Endothelial cell of umbilical vein (primary cell): ENCODE results near the gene TOM1L2. TPM values are rescaled to one million over a fixed set of nuclear protein-coding genes. Genes with fewer than 3 reads are reported as not detected.

Experiments
- BruUV-seq: library from RNA; stranded (reverse); fragments of 400-500 nt; replicated peaks from 2 replicates; lab custom pipeline; 2021; lab: Mats Ljungman, UMichigan
- CTCF ChIA-PET: fragments of 300-600, 350-600 bp; sonication (Branson Sonifier 250); formaldehyde crosslinking; loops from one replicate; lab custom pipeline; 2021; ENCODE audit warnings: antibody characterized with exemption, inconsistent platforms; lab: Charles Lee
- POLR2A ChIA-PET: fragments of 300-600, 350-600 bp; sonication (Branson Sonifier 250); formaldehyde crosslinking; loops from one replicate; lab custom pipeline; 2021; ENCODE audit warnings: antibody characterized with exemption, inconsistent platforms; lab: Charles Lee
- DNase-seq: peaks from one replicate; pipeline ENCODE4 v3.0.0-alpha.2; 2011; ENCODE audit warnings: low read depth, low spot score
- FAIRE-seq: peaks from 2 replicates; lab custom pipeline; 2011; peaks lifted over from hg19 to GRCh38; lab: Jason Lieb, UNC
- H2AFZ ChIP-seq: 2 replicates; pipeline ENCODE4 v1.6.0; 2012; ENCODE audit warnings: low read depth, low read length, control low read depth, inconsistent platforms
- H3K27ac ChIP-seq: 2 replicates; pipeline ENCODE4 v1.5.1; 2011; ENCODE audit warnings: low read depth, mild to moderate bottlenecking, control low read depth, low read length, moderate library complexity; ENCODE audit not compliant: insufficient read depth
- H3K27me3 ChIP-seq, 2 experiments: 2 replicates each; pipeline versions ENCODE4 v1.6.0 to v1.6.1; 2011; ENCODE audit warnings: low read length in 2 of 2, mixed read lengths in 1 of 2; ENCODE audit not compliant: control insufficient read depth in 2 of 2, insufficient read depth in 2 of 2
- H3K36me3 ChIP-seq, 2 experiments: 2 replicates in 1 of 2; 3 replicates in 1 of 2; pipeline ENCODE4 v1.5.1; 2011; ENCODE audit warnings: low read length in 2 of 2, mild to moderate bottlenecking in 1 of 2, moderate library complexity in 1 of 2; ENCODE audit not compliant: control insufficient read depth in 2 of 2, insufficient read depth in 2 of 2; ENCODE audit errors: extremely low read depth in 1 of 2
- H3K4me1 ChIP-seq: 3 replicates; pipeline ENCODE4 v1.5.1; 2011; ENCODE audit warnings: mild to moderate bottlenecking, low read length; ENCODE audit not compliant: control insufficient read depth, insufficient read depth; ENCODE audit errors: extremely low read depth
- H3K4me2 ChIP-seq: 2 replicates; pipeline ENCODE4 v1.6.1; 2011; ENCODE audit warnings: low read length, control low read depth, mixed read lengths; ENCODE audit not compliant: insufficient read depth
- H3K4me3 ChIP-seq, 3 experiments: fragments of 200-600 bp in 1 of 3; sonication (generic), shearing (Covaris generic) in 1 of 3; replicated peaks in 1 of 3; 2 replicates each; pipeline ENCODE4 v1.5.1; 2011 to 2016; ENCODE audit warnings: control low read depth in 3 of 3, low read length in 3 of 3, mild to moderate bottlenecking in 2 of 3, inconsistent platforms in 1 of 3, low read depth in 1 of 3, moderate library complexity in 1 of 3; ENCODE audit not compliant: insufficient read depth in 1 of 3
- H3K79me2 ChIP-seq: 2 replicates; pipeline ENCODE4 v1.6.0; 2012; ENCODE audit warnings: low read length, inconsistent platforms; ENCODE audit not compliant: control insufficient read depth, insufficient read depth
- H3K9ac ChIP-seq: replicated peaks from 2 replicates; pipeline ENCODE3; 2011; ENCODE audit warnings: low read length, control low read depth; ENCODE audit not compliant: insufficient read depth; ENCODE audit errors: extremely low read depth
- H3K9me1 ChIP-seq: replicated peaks from 3 replicates; pipeline ENCODE4 v1.6.0; 2011; ENCODE audit warnings: mild to moderate bottlenecking, low read length; ENCODE audit not compliant: control insufficient read depth, insufficient read depth; ENCODE audit errors: extremely low read depth
- H3K9me3 ChIP-seq: replicated peaks from 2 replicates; pipeline ENCODE4 v1.5.1; 2012; ENCODE audit warnings: low read length, inconsistent platforms; ENCODE audit not compliant: control insufficient read depth, insufficient read depth
- H4K20me1 ChIP-seq: replicated peaks from 2 replicates; pipeline ENCODE3; 2011; ENCODE audit warnings: mild to moderate bottlenecking, low read length; ENCODE audit not compliant: control insufficient read depth, insufficient read depth; ENCODE audit errors: extremely low read depth
- EZH2 ChIP-seq: IDR thresholded peaks from 2 replicates; pipeline ENCODE4 v1.6.1; 2012; ENCODE audit warnings: borderline replicate concordance, low read depth, mild to moderate bottlenecking, moderate library complexity, low read length, inconsistent platforms; ENCODE audit not compliant: severe bottlenecking
- FOS ChIP-seq: IDR thresholded peaks from 2 replicates; pipeline ENCODE4 v1.6.1; 2011; ENCODE audit warnings: mild to moderate bottlenecking, low read length, moderate library complexity, borderline replicate concordance; ENCODE audit not compliant: insufficient read depth
- GATA2 ChIP-seq: IDR thresholded peaks from 2 replicates; pipeline ENCODE4 v1.7.0; 2011; ENCODE audit warnings: low read depth, mild to moderate bottlenecking, moderate library complexity, mixed read lengths, low read length; ENCODE audit not compliant: insufficient read length, insufficient read depth
- JUN ChIP-seq: IDR thresholded peaks from 2 replicates; pipeline ENCODE4 v1.6.1; 2011; ENCODE audit warnings: borderline replicate concordance, low read depth; ENCODE audit not compliant: insufficient read length, insufficient read depth
- MAX ChIP-seq: IDR thresholded peaks from 2 replicates; pipeline ENCODE4 v1.6.1; 2011; ENCODE audit not compliant: insufficient read depth, insufficient read length
- MYC ChIP-seq: IDR thresholded peaks from one replicate; pipeline ENCODE4 v1.6.1; 2011; ENCODE audit warnings: mild to moderate bottlenecking, low read depth, low read length
- POLR2A ChIP-seq: IDR thresholded peaks from 2 replicates; pipeline ENCODE4 v1.6.1; 2012; ENCODE audit warnings: low read depth, mild to moderate bottlenecking, control low read depth, low read length
- POLR2AphosphoS5 ChIP-seq: IDR thresholded peaks from 2 replicates; pipeline ENCODE4 v1.6.1; 2012; ENCODE audit warnings: low read depth, mild to moderate bottlenecking, control low read depth, low read length, moderate library complexity; ENCODE audit not compliant: insufficient read depth
- dilution Hi-C: fragments of 300-500 bp; cut with MboI; formaldehyde crosslinking; loops from one replicate; pipeline ENCODE4 v1.15.0; 2019; ENCODE audit warnings: low sequenced_read_pairs; ENCODE audit not compliant: extremely low pct_ligation_motif_present
- intact Hi-C: fragments of 100-400 bp; cut with micrococcal nuclease; formaldehyde crosslinking; loops from one replicate; pipeline ENCODE4 v1.10.0; 2022
- polyA plus RNA-seq, 4 experiments: library from polyadenylated mRNA; depleted of rRNA in 3 of 4; stranded (reverse) in 3 of 4; unstranded in 1 of 4; fragments of >200 nt; gene quantifications; 2 replicates each; pipeline versions ENCODE4 v1.2.1 to v1.2.3, GENCODE V29; 2011 to 2012; ENCODE audit warnings: missing spikeins in 1 of 4
- total RNA-seq: library from RNA; stranded (reverse); gene quantifications from 2 replicates; pipeline ENCODE4 v1.2.3, GENCODE V29; 2021
- TF ChIP-seq, protein P1 (sequence below), 2 donors: IDR thresholded peaks; 1 replicate in 1 of 2; 2 replicates in 1 of 2; pipeline ENCODE4 v1.5.1; 2011; ENCODE audit warnings: low read length in 2 of 2, mild to moderate bottlenecking in 2 of 2, moderate library complexity in 2 of 2, control low read depth in 1 of 2, inconsistent platforms in 1 of 2, low read depth in 1 of 2; ENCODE audit not compliant: insufficient read depth in 1 of 2; ENCODE audit errors: extremely low read depth in 1 of 2

Gene TOM1L2
- total and polyA plus RNA-seq, 2 donors (not counting 3 experiments of a cell fraction or from before 2014, with no cell fraction given), result 31.7 to 37.6 TPM

DNA sequence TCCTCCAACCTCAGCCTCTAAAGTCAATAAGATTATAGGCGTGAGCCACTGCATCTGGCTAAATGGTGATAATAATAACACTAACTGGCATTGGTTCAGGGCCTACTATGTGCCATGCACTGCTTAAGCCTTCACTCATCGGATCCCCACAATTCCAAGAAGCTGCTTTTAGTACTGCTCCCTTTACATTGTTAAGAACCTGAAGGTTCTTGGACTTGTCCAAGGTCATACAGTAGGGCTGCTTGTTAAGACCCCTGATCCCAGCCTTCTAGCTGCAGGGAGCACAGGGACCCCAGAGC is 142.0 kb downstream of the TOM1L2 start:
- TF ChIP-seq GATA2, result no peak
- BruUV-seq, result no TSS peak
- FAIRE-seq (no peak), DNase-seq (no peak)
- intact Hi-C loops, result no loop called here
- ChIA-PET POLR2A (no interaction called here), CTCF (interaction anchor here (1.4 to 1.8 kb wide), 3 partner anchors 10 to 89 kb away, joined by 3 to 4 read pairs (median 4); no protein-coding TSS in a partner anchor)
- Histone ChIP-seq H3K27me3 (no peaks in the 10 kb centered on the region), H3K4me1 (peaks cover 12% of the 10 kb centered on the region), H3K4me3 (no peak overlapping the region), H3K9me3 (no peaks in the 10 kb centered on the region), H3K79me2 (peaks cover 81% of the 10 kb centered on the region), H3K9me1 (no peaks in the 10 kb centered on the region), H3K9ac (no peak overlapping the region), H3K36me3 (peaks cover 0 to 3% of the 10 kb centered on the region in 2 experiments), H4K20me1 (no peaks in the 10 kb centered on the region), H3K27ac (no peak overlapping the region), H3K4me2 (no peak overlapping the region), H2AFZ (no peak overlapping the region)
- dilution Hi-C loops, result no loop called here

DNA sequence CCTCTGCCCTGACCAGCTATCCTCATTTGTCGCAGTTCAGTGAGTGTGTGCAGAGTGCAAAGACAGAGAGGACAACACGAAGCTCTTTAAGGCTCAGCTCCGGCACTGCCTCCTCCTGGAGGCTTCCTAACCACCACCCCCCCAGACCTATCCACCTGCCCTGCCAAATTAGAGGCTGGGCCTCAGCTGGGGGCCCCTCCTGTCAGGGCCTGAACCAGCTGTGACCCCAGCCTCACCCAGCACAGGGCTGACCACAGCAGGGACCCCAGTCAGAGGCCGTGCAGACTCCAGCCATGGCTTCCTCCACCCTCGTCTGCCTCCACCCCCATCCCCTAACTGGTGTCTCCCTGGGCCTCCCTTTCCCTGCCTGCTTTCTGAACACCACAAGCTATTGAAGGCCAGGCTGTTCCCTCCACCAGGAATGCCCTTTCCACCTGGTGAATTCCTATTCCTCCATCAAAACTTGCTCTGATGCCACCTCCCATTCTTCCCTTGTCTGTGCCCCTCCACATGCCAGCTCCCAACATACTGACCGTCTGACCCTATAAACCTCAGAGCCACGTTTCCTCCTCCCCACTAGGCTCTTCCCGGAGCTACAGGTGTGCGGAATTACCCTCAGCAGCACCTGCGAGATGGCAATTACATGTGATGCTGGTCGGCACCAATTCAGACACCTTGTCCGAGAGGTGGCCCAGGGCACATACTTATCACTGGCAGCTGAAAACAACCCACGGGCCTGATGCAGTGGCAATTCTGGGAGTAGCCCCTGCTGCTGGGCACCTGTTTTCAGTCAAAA is 144.2 kb downstream of the TOM1L2 start:
- no peak for DNase-seq
- no peaks in the 10 kb centered on the region for H3K9me1 ChIP-seq
- no TSS peak for BruUV-seq
- H2AFZ ChIP-seq, result no peak overlapping the region
- no peak overlapping the region for H3K4me2 ChIP-seq
- H3K9me3 ChIP-seq, result no peaks in the 10 kb centered on the region
- H3K4me3 ChIP-seq, result no peak overlapping the region
- no peak for FAIRE-seq
- no peak overlapping the region for H3K27ac ChIP-seq
- H3K36me3 ChIP-seq, result peaks cover 0 to 3% of the 10 kb centered on the region in 2 experiments
- intact Hi-C loops (no loop called here), dilution Hi-C loops (no loop called here)
- ChIA-PET CTCF (interaction anchor here (0.8 to 1.4 kb wide), 2 partner anchors 8 to 15 kb away, joined by 3 to 6 read pairs; partner anchors contain the start of gene SREBF1), POLR2A (no interaction called here)
- H3K4me1 ChIP-seq, result peaks cover 22% of the 10 kb centered on the region
- H3K79me2 ChIP-seq, result peaks cover 77% of the 10 kb centered on the region
- no peak overlapping the region for H3K9ac ChIP-seq
- H4K20me1 ChIP-seq, result no peaks in the 10 kb centered on the region
- no peaks in the 10 kb centered on the region for H3K27me3 ChIP-seq
- TF ChIP-seq POLR2A (no peak), EZH2 (no peak), MAX (no peak), MYC (no peak), POLR2AphosphoS5 (no peak), FOS (no peak), GATA2 (no peak), JUN (no peak)
- TF ChIP-seq, protein P1, sequence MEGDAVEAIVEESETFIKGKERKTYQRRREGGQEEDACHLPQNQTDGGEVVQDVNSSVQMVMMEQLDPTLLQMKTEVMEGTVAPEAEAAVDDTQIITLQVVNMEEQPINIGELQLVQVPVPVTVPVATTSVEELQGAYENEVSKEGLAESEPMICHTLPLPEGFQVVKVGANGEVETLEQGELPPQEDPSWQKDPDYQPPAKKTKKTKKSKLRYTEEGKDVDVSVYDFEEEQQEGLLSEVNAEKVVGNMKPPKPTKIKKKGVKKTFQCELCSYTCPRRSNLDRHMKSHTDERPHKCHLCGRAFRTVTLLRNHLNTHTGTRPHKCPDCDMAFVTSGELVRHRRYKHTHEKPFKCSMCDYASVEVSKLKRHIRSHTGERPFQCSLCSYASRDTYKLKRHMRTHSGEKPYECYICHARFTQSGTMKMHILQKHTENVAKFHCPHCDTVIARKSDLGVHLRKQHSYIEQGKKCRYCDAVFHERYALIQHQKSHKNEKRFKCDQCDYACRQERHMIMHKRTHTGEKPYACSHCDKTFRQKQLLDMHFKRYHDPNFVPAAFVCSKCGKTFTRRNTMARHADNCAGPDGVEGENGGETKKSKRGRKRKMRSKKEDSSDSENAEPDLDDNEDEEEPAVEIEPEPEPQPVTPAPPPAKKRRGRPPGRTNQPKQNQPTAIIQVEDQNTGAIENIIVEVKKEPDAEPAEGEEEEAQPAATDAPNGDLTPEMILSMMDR (IDR thresholded peaks at IDR 0.05; ENCODE audit: extremely low read depth in 1 of 2, insufficient read depth in 1 of 2, low read depth in 1 of 2, low read length in 2 of 2), result no peak
